Superior temporal gyrus (tissue), 1 donor: Measurements from ENCODE around the gene KARS1.
A peak's percentile ranks its signal among the peaks of the same experiment; 100 is the strongest.
"Not testable (repeated sequence)": the region's sequence is repeated elsewhere in the genome, so short reads cannot be mapped to it uniquely, and the experiment has no call there.

Experiments
- DNase-seq: peaks from one replicate; pipeline ENCODE4 v3.0.0-alpha.2; 2016; ENCODE audit errors: extremely low spot score

Gene KARS1

GRCh38 chr16:75624921-75625334, 22.5 kb downstream of the KARS1 start:
- DNase-seq, result no peak

- DNase-seq, result peak; percentile 99
Measured at GRCh38 chr16:75622761-75623605, 24.5 kb downstream of the KARS1 start, which contains the start of gene ADAT1. ADAT1 (minus strand) TSS chr16:75623281; CDS start chr16:75620799, 2,482 bp downstream.

GRCh38 chr16:75621170-75621477, 26.3 kb downstream of the KARS1 start:
- DNase-seq, result peak; percentile 74

GRCh38 chr16:75620326-75621169, 26.9 kb downstream of the KARS1 start:
- DNase-seq, result no peak

- no peak for DNase-seq
Measured at GRCh38 chr16:75618780-75619179, 28.7 kb downstream of the KARS1 start.

- DNase-seq, result no peak
Measured at GRCh38 chr16:75617121-75617520, 30.3 kb downstream of the KARS1 start.

- DNase-seq, result no peak
Measured at GRCh38 chr16:75616521-75617010, 30.9 kb downstream of the KARS1 start.

- DNase-seq, result no peak
Measured at GRCh38 chr16:75615619-75616018, 31.8 kb downstream of the KARS1 start.

GRCh38 chr16:75614066-75614897, 33.2 kb downstream of the KARS1 start:
- no peak for DNase-seq

GRCh38 chr16:75606507-75606906, 41.0 kb downstream of the KARS1 start:
- no peak for DNase-seq

GRCh38 chr16:75603241-75603640, 44.2 kb downstream of the KARS1 start:
- no peak for DNase-seq

DNA sequence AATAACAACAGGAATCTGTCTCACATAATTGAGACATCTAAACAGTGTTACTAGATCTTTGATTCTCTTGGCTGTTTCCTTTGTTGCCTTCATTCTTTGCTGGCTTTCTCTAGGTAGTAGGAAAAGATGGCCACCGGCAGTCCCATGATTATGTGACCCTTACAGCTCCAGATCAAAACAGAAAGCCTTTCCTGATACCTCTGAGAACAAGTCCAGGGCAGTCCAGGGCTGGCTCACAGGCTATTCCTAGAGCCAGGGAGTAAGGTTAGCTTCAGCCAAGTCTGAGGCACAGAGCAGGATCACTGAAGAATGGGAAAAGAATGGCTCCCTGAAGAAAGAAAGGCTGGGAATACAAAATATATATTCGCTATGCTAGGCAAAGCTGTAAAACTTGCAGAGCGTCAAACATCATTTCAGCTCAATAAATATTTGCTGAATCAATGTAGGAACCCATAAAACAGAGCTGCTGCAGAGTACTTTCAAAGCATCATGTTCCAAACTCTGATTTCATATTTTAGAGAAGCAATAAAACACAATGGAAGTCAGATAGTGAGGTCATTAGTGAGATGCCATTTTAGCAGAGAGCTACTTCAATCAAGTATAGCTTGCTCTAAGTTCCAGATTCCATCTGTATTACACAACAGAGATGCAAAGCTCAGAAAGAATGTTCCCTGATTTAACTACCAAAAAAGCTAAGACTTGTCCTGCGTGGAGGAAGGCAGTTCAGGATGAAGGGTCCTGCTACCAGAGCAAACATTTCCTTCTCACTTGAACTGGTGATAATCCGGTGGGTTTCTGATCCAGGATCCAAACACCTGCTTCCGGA, 47.8 kb downstream of the KARS1 start:
- DNase-seq, result no peak

GRCh38 chr16:75593825-75594820, 53.3 kb downstream of the KARS1 start:
- DNase-seq, result no peak

DNA sequence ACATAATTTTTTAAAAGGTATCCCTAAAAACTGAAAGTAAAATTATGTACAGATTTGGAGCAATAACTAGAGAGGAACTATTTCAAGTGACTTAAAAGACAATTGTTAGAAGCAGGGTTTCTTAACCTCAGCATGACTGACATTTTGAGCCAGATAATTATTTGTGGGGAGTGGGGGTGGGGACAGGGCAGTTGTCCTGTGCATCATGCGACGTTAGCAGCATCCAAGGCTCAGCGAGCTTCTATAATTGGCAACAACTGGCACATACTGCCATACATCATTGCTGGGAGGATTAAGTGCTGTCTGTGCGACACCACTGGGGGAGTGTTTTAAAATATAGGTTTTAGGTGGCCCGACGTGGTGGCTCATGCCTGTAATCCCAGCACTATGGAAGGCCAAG, 54.2 kb downstream of the KARS1 start:
- no peak for DNase-seq

GRCh38 chr16:75591927-75592326, 55.5 kb downstream of the KARS1 start:
- not testable (repeated sequence) for DNase-seq

- peak; percentile 67 for DNase-seq
Measured at GRCh38 chr16:75590920-75591843, 56.3 kb downstream of the KARS1 start.

GRCh38 chr16:75589306-75589705, 58.2 kb downstream of the KARS1 start:
- no peak for DNase-seq

DNA sequence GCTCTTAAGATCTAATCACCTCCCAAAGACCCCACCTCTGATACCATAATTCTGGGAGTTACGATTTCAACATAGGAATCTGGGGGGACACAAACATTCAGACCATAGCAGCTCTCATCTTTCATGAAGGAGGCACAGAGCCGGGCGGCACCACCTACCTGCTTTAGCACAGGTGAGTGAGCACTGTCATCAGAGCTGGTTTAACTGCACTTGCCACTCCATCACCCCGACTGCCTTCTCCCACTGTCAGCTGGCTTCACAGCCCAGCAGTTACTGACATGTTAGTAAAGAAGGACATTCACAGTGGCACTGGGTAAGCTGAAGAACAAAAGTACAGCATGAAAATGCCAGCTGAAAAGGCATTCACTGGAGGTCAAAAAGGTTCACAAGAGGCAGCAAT, 58.7 kb downstream of the KARS1 start:
- DNase-seq, result no peak

DNA sequence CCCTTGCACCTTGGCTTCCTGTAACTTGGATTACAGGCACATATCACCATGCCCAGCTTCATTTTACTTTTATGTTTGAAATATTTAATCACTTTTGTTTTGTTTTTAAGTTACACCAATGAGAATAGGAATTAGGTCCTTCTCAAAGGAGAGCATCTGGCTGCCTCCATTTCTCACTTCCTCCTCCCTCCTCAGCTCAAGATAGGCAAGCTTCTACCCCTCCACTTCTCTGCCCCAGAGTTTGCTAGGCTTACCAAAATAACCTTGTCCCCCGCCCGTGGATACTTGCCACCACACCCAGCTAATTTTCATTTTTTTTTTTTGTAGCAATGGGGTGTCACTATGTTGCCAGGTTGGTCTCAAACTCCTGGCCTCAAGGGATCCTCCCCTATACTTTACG, 63.4 kb downstream of the KARS1 start:
- DNase-seq, result no peak
